ENCODE results near the gene NDN. TPM values are rescaled to one million over a fixed set of nuclear protein-coding genes. Genes with fewer than 3 reads are reported as not detected.

Gene NDN
- 1 to 10 TPM; 4.0 to 4.1 TPM for total RNA-seq

GRCh38 chr15:23687143-23687470 lies at the start of gene NDN:
Gene NDN, minus strand, starts transcription at chr15:23687305. Its CDS starts 88 bp downstream, at chr15:23687217.

GRCh38 chr15:23647421-23648370 lies 39.4 kb downstream of the NDN start, which contains the start of gene MAGEL2:
Gene MAGEL2, minus strand, starts transcription at chr15:23647867. Its CDS starts 125 bp downstream, at chr15:23647742.

Other genes starting within 250 kb of the NDN start
- not detected for gene GOLGA6L2, start 240.1 kb downstream of the NDN start, total RNA-seq
- 1 to 10 TPM; 5.7 to 6.2 TPM for gene MKRN3, start 121.6 kb downstream of the NDN start, total RNA-seq
- not detected for gene MAGEL2, start 39.4 kb downstream of the NDN start, total RNA-seq

Measured in activated naive CD4-positive, alpha-beta T cell treated with anti-CD3 and anti-CD28 coated beads, Interleukin-2, amount 10 ng/mL, durations not matched to agents 5 hours and 36 hours (primary cell).